SU-DHL-6 (cell line): ENCODE measurements around the gene SFI1.

Experiments
- EZH2phosphoT487 ChIP-seq: fragments of 200-600 bp; sonication (generic), shearing (Covaris generic); conservative IDR thresholded peaks from 2 replicates; pipeline ENCODE4 v1.6.1; 2018; ENCODE audit warnings: mild to moderate bottlenecking, antibody characterized with exemption, low read length, moderate library complexity, mixed read lengths
- TF ChIP-seq, protein P1 (sequence below): fragments of 200-600 bp; sonication (generic); IDR thresholded peaks from one replicate; pipeline ENCODE4 v1.5.1; 2017; ENCODE audit warnings: antibody characterized with exemption, mild to moderate bottlenecking, low read length, moderate library complexity; ENCODE audit not compliant: insufficient read depth, poor library complexity, severe bottlenecking

- TF ChIP-seq, protein P1, sequence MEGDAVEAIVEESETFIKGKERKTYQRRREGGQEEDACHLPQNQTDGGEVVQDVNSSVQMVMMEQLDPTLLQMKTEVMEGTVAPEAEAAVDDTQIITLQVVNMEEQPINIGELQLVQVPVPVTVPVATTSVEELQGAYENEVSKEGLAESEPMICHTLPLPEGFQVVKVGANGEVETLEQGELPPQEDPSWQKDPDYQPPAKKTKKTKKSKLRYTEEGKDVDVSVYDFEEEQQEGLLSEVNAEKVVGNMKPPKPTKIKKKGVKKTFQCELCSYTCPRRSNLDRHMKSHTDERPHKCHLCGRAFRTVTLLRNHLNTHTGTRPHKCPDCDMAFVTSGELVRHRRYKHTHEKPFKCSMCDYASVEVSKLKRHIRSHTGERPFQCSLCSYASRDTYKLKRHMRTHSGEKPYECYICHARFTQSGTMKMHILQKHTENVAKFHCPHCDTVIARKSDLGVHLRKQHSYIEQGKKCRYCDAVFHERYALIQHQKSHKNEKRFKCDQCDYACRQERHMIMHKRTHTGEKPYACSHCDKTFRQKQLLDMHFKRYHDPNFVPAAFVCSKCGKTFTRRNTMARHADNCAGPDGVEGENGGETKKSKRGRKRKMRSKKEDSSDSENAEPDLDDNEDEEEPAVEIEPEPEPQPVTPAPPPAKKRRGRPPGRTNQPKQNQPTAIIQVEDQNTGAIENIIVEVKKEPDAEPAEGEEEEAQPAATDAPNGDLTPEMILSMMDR: no peak
- no peak for TF ChIP-seq EZH2phosphoT487
Measured at GRCh38 chr22:31623592-31624304, 127.4 kb downstream of the SFI1 start.
